AG09309 (cell line): ENCODE data around the gene GREB1L.

Experiments used
- DNase-seq: peaks from one replicate; pipeline ENCODE4 v3.0.0-alpha.2; 2010; ENCODE audit warnings: low read depth
- H3K4me3 ChIP-seq: 2 replicates; pipeline ENCODE4 v1.5.1; 2011; ENCODE audit warnings: mild to moderate bottlenecking, low read depth, low read length, moderate library complexity; ENCODE audit not compliant: control insufficient read depth
- TF ChIP-seq, protein P1 (sequence below): IDR thresholded peaks from 2 replicates; pipeline ENCODE4 v1.5.1; 2011; ENCODE audit warnings: mild to moderate bottlenecking, low read depth, low read length, inconsistent platforms; ENCODE audit not compliant: insufficient read depth, control insufficient read depth; ENCODE audit errors: missing control alignments

GREB1L gene

DNA sequence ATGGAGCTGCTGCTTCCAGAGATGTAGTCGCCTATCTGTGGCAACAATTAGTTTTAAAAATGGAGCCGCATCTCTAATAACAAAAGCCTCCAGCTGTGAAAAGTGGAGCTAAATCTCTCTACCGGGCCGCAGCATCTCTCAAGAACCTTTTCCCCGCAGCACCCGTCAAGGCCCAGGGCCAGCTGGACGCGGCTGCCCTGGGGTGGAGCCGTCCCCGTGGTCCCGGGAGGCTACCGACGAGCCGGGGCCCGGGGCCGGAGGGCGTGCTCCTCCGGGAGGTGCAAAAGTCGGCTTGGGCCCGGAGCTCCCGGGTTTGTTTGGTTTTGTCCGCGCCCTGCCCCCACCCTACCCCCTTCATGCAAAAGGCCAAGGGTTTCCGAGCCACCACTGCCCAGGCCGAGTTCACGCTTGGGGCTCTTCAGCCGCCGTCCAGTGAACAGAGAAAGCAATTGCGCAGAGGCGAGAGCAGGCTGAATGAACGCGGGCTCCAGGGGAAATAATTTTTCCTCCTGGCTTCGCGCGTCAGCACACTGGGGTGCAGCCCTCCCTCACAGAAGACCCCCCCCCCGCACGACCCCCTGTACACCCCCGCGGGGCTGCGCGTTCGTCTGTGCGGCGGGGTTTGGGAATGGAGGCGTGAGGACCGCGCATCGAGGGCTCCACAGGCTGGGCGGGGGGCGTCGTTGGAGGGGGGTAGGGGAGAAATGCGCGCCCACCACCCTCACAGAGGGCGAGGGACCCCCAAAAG is 557 bp upstream of the GREB1L start:
- H3K4me3 ChIP-seq, result no peak overlapping the region
- DNase-seq, result no peak
- TF ChIP-seq, protein P1, sequence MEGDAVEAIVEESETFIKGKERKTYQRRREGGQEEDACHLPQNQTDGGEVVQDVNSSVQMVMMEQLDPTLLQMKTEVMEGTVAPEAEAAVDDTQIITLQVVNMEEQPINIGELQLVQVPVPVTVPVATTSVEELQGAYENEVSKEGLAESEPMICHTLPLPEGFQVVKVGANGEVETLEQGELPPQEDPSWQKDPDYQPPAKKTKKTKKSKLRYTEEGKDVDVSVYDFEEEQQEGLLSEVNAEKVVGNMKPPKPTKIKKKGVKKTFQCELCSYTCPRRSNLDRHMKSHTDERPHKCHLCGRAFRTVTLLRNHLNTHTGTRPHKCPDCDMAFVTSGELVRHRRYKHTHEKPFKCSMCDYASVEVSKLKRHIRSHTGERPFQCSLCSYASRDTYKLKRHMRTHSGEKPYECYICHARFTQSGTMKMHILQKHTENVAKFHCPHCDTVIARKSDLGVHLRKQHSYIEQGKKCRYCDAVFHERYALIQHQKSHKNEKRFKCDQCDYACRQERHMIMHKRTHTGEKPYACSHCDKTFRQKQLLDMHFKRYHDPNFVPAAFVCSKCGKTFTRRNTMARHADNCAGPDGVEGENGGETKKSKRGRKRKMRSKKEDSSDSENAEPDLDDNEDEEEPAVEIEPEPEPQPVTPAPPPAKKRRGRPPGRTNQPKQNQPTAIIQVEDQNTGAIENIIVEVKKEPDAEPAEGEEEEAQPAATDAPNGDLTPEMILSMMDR, result no peak

DNA sequence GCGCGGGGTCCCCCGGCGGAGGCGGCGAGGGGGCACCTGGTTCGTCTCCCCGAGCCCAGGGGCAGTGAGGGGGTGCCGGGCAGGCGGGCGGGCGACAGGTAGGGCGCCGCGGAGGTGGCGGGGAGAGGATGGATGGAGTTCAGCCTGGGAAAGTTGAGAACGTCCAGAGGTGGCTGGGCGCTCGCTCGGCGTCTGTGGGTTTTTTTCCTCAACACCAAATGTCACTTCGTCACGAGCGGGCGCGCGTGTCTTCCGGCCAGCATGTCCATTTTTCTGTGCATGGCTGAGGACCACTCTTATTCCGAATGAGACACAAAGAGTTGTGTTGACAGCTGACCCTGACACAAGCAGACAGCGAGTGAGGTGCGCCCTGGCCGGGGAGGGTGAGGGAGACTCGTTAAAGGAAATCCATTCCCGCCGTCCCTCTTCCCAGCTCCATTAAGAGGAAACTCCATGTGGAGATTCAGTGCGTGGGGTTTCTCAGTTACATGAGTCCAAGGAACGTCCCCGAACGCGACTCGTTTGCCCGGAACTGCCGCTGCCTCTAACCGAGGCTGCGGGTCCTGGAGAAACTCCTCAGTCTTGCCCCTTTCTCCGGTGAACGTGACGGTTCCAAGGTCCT is 859 bp downstream of the GREB1L start:
- DNase-seq, result no peak
- TF ChIP-seq, protein P1, result no peak
- H3K4me3 ChIP-seq, result peak overlapping the region; percentile 8; the same call in 1 of the 2 replicates

DNA sequence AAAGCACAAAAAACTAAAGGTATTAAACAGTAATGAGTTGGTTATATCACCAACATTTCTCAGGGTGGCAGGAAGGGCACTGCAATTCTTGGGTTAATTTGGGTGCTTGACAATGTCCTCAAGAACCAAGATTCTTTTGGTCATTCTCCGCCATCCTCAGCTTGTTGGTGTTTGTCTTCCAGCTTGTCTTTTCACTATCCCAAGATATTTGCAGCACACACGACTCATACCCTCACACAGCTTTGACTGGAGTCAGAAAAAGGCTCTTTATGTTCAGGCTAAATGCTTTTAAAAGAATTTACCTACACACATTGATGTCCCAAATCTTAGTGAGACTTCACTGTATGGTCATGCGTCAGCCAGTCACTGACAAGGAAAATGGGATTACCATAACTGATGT is 12.5 kb downstream of the GREB1L start:
- TF ChIP-seq, protein P1, result no peak
- H3K4me3 ChIP-seq, result no peak overlapping the region
- DNase-seq, result no peak

DNA sequence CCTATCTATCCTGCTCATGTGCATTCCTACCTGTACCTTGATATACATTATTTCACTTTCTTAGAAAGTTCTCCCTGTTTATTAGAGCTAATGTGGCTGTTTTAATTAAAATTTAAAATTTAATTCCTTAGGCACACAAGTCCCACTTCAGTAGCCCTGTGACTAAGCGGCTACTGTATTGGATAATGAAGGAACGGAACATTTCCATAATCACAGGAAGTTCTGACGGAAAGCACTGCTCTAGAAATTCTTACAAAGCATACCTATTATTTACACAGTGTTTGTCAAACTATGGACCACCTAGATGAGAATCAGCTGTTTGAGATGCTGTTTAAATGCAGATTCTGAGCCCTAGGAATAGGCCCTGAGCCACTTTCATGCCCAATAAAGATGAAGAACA is 13.2 kb downstream of the GREB1L start:
- no peak for DNase-seq
- H3K4me3 ChIP-seq, result no peak overlapping the region
- TF ChIP-seq, protein P1, result no peak

DNA sequence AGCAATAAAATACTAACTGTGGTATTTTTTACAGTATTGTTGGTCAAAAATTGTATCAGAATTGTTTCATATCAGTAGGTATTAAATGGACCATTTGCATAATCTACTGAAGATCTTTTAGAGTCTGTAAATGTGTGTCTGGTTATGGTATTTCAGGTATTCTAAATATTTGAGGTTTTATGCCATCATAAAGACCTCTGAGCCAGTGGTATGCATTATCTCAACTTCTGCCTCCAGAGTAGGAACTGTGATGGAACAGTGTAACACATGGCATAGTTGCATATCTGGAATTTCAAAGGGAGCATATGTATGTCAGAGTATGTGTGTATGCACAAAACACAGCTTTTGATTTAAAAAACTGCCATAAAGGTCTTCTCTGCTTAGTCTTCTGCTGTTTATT is 15.4 kb downstream of the GREB1L start:
- no peak overlapping the region for H3K4me3 ChIP-seq
- no peak for DNase-seq
- TF ChIP-seq, protein P1, result no peak

DNA sequence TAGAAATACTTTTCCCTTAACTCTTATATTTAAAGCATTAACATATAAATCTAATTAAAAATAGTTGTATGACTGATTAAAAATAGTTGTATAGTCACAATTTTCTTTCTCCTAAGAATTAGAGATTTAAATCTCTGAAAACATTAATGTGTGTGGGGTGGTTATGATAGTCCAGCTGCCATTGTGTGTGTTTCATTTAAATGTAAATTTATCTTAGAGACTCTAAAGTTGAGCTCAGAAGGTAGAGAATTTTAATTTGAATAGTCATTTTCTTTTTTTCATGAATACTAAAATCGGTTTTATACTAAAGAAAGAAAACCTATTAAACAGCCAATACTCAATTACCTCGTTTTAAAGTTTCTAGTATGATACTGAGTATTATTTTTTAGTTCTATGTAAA is 18.6 kb downstream of the GREB1L start:
- H3K4me3 ChIP-seq, result no peak overlapping the region
- no peak for DNase-seq
- TF ChIP-seq, protein P1, result no peak

DNA sequence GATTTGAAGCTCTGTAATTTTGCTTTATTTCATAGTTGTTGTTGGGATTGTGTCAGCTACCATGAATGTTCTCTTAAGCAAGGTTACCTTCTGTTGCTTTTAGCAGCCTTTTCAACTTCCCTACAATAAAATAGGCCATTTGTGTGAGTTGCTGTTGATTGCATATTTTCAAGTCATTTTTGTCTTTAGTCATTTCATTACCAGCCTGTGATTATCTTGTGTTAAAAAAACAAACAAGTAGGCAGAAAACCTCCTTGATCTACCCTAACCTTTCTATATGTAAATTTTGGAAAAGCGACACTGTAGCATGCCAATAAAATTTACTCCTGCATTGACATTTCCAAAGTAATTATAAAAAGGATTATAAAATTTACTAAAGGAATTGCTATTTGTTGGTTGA is 19.3 kb downstream of the GREB1L start:
- no peak overlapping the region for H3K4me3 ChIP-seq
- DNase-seq, result no peak
- TF ChIP-seq, protein P1, result no peak
